Vagina (tissue), 2 donors: ENCODE data around the gene UBASH3B. TPM values are rescaled to one million over a fixed set of nuclear protein-coding genes. Genes with fewer than 3 reads are reported as not detected.
"Not testable (repeated sequence)": the region's sequence is repeated elsewhere in the genome, so short reads cannot be mapped to it uniquely, and the experiment has no call there.

Source experiments
- DNase-seq, 2 donors: peaks; one replicate each; pipeline ENCODE4 v3.0.0-alpha.2; 2017; ENCODE audit errors: extremely low spot score in 2 of 2
- H3K27ac ChIP-seq: fragments of 200-600 bp; sonication (generic); one replicate; pipeline ENCODE4 v1.5.1; 2019
- H3K27me3 ChIP-seq: fragments of 200-600 bp; sonication (generic); one replicate; pipeline ENCODE4 v1.5.1; 2019
- H3K36me3 ChIP-seq, 2 donors: fragments of 200-600 bp; sonication (generic); one replicate each; pipeline ENCODE4 v1.5.1; 2017 to 2019
- H3K4me1 ChIP-seq: fragments of 200-600 bp; sonication (generic); one replicate; pipeline ENCODE4 v1.5.1; 2019
- H3K4me3 ChIP-seq, 2 donors: fragments of 200-600 bp; sonication (generic); 1 replicate in 1 of 2; 2 replicates in 1 of 2; pipeline ENCODE4 v1.5.1; 2016 to 2019
- H3K9me3 ChIP-seq: fragments of 200-600 bp; sonication (generic); one replicate; pipeline ENCODE4 v1.5.1; 2019
- POLR2A ChIP-seq, 2 donors: fragments of 450-650 bp; IDR thresholded peaks; one replicate each; pipeline ENCODE4 v1.6.1; 2017; ENCODE audit warnings: antibody characterized with exemption in 2 of 2, mild to moderate bottlenecking in 2 of 2, moderate library complexity in 2 of 2
- POLR2AphosphoS5 ChIP-seq, 2 donors: sonication (generic); formaldehyde crosslinking; IDR thresholded peaks; one replicate each; pipeline ENCODE4 v1.9.0; 2017; ENCODE audit warnings: antibody characterized with exemption in 2 of 2, mild to moderate bottlenecking in 2 of 2, low read depth in 1 of 2; ENCODE audit not compliant: insufficient read depth in 1 of 2
- intact Hi-C: fragments of 100-400 bp; cut with DNase I; formaldehyde crosslinking; loops from one replicate; pipeline ENCODE4 v1.15.1; 2023
- small RNA-seq: library from RNA; depleted of rRNA; stranded (forward); fragments of <200 nt; gene quantifications from one replicate; pipeline ENCODE3, GENCODE V24; 2016
- total RNA-seq: library from RNA; depleted of rRNA; stranded (reverse); fragments of >200 nt; gene quantifications from one replicate; pipeline ENCODE4 v1.2.3, GENCODE V29; 2016
- TF ChIP-seq, protein P1 (sequence below), 3 experiments: fragments of 450-650 bp in 2 of 3; fragments of 200-600 bp in 1 of 3; sonication (generic) in 1 of 3; IDR thresholded peaks; one replicate each; pipeline ENCODE4 v1.5.1; 2017 to 2019; ENCODE audit warnings: antibody characterized with exemption in 3 of 3, mild to moderate bottlenecking in 2 of 3, moderate library complexity in 2 of 3

UBASH3B gene
- total RNA-seq, 1 donor from 2014 or later, result 2.2 TPM

DNA sequence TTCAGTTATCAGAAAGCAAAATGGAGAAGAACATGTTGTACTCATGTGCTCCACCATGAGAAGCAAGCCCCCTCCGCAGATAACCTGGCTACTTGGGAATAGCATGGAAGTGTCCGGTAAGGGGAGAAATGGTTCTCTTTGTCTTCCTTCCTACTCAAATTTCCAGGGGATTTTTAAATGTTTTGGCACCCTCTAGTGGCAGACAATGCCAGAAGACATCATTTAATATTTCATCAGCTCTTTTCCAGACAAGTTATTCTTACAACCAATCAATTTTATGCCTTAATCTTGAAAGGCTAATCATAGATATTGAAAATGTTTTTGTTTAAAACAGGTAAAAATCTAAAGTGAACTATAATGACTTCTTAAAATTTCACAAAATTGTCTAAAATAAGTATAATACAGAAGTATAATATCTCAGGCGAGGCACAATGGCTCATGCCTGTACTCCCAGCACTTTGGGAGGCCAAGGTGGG is 198.5 kb downstream of the UBASH3B start:
- no peak for TF ChIP-seq POLR2A (IDR thresholded peaks at IDR 0.05)
- peak in 1 of 2 donors; percentile 33 for TF ChIP-seq POLR2AphosphoS5 (IDR thresholded peaks at IDR 0.05; ENCODE audit: insufficient read depth in 1 of 2, low read depth in 1 of 2)
- TF ChIP-seq, protein P1, sequence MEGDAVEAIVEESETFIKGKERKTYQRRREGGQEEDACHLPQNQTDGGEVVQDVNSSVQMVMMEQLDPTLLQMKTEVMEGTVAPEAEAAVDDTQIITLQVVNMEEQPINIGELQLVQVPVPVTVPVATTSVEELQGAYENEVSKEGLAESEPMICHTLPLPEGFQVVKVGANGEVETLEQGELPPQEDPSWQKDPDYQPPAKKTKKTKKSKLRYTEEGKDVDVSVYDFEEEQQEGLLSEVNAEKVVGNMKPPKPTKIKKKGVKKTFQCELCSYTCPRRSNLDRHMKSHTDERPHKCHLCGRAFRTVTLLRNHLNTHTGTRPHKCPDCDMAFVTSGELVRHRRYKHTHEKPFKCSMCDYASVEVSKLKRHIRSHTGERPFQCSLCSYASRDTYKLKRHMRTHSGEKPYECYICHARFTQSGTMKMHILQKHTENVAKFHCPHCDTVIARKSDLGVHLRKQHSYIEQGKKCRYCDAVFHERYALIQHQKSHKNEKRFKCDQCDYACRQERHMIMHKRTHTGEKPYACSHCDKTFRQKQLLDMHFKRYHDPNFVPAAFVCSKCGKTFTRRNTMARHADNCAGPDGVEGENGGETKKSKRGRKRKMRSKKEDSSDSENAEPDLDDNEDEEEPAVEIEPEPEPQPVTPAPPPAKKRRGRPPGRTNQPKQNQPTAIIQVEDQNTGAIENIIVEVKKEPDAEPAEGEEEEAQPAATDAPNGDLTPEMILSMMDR (IDR thresholded peaks at IDR 0.05), result peak; percentile 36 to 66 (median 55)
- Histone ChIP-seq H3K27ac (no peak overlapping the region), H3K36me3 (no peaks in the 10 kb centered on the region), H3K4me1 (no peaks in the 10 kb centered on the region), H3K27me3 (no peaks in the 10 kb centered on the region), H3K9me3 (no peaks in the 10 kb centered on the region), H3K4me3 (no peak overlapping the region)
- DNase-seq, result no peak
- intact Hi-C loops, result loop anchor here (10.0 kb wide), 1 partner anchor 59 kb away; no protein-coding TSS in a partner anchor

DNA sequence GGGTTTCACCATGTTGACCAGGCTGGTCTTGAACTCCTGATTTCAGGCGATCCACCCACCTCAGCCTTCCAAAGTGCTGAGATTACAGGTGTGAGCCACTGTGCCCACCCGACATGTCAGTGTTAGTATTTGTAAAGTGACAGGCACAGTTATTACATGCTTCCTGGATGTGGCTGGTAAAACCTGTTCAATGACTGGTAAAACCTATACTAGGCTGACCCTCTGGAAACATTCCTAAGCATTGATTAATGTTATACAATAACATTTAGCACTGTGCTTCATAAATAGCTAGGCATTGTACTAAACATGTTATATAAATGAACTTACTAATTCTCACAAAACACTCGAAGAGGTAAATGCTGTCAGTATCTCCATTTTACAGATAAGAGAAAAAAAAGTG is 206.1 kb downstream of the UBASH3B start:
- intact Hi-C loops, result loop anchor here (10.0 kb wide), 1 partner anchor 163 kb away; no protein-coding TSS in a partner anchor
- H3K4me1 ChIP-seq, result no peaks in the 10 kb centered on the region
- H3K27ac ChIP-seq, result no peak overlapping the region
- no peaks in the 10 kb centered on the region for H3K9me3 ChIP-seq
- no peak overlapping the region for H3K4me3 ChIP-seq
- H3K36me3 ChIP-seq, result no peaks in the 10 kb centered on the region
- H3K27me3 ChIP-seq, result no peaks in the 10 kb centered on the region
- DNase-seq, result no peak
- TF ChIP-seq, protein P1 (IDR thresholded peaks at IDR 0.05), result no peak
- TF ChIP-seq POLR2A (IDR thresholded peaks at IDR 0.05) (no peak), POLR2AphosphoS5 (IDR thresholded peaks at IDR 0.05; ENCODE audit: insufficient read depth in 1 of 2, low read depth in 1 of 2) (no peak)

DNA sequence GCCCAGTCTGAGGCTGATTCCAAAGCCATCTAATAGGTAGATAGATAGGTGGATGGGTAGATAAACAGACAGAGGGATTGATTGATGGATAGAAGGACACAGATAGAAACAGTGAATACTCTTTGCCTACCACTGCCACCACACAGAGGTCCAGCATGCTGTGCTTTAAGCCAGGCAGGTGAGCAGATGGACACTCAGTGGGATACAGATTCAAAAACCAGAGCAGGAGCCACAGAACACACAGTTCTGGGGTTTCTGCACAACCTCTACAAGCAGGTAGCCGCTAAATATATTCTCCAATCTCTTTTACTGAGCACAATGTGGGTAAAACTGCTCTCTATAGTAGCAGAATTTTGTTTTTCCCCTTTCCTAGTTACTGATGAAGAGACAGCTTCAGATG is 206.6 kb downstream of the UBASH3B start:
- H3K36me3 ChIP-seq, result no peaks in the 10 kb centered on the region
- H3K27ac ChIP-seq, result no peak overlapping the region
- H3K9me3 ChIP-seq, result no peaks in the 10 kb centered on the region
- intact Hi-C loops, result loop anchor here (10.0 kb wide), 1 partner anchor 163 kb away; no protein-coding TSS in a partner anchor
- TF ChIP-seq POLR2AphosphoS5 (IDR thresholded peaks at IDR 0.05; ENCODE audit: insufficient read depth in 1 of 2, low read depth in 1 of 2), result no peak
- no peaks in the 10 kb centered on the region for H3K4me1 ChIP-seq
- no peak overlapping the region for H3K4me3 ChIP-seq
- no peak for DNase-seq
- H3K27me3 ChIP-seq, result no peaks in the 10 kb centered on the region

DNA sequence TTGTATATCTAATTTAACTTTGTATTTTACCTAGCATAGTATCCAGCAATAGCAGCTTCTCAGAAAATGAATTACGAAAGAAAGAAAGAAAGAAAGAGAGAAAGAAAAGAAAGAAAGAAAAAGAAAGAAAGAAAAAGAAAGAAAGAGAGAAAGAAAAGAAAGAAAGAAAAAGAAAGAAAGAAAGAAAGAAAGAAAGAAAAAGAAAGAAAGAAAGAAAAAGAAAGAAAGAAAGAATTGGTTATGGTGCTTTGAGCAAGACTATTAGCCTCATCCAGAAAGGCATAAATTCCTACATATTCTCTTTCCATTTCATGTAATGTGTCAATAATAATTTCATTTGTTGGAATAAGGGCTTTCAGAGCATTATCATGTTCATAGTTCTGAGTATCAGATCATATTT is 207.6 kb downstream of the UBASH3B start:
- H3K4me1 ChIP-seq, H3K4me3 ChIP-seq, H3K9me3 ChIP-seq, DNase-seq, H3K36me3 ChIP-seq, H3K27me3 ChIP-seq, H3K27ac ChIP-seq: not testable (repeated sequence)
- intact Hi-C loops, result loop anchor here (10.0 kb wide), 1 partner anchor 162 kb away; no protein-coding TSS in a partner anchor

DNA sequence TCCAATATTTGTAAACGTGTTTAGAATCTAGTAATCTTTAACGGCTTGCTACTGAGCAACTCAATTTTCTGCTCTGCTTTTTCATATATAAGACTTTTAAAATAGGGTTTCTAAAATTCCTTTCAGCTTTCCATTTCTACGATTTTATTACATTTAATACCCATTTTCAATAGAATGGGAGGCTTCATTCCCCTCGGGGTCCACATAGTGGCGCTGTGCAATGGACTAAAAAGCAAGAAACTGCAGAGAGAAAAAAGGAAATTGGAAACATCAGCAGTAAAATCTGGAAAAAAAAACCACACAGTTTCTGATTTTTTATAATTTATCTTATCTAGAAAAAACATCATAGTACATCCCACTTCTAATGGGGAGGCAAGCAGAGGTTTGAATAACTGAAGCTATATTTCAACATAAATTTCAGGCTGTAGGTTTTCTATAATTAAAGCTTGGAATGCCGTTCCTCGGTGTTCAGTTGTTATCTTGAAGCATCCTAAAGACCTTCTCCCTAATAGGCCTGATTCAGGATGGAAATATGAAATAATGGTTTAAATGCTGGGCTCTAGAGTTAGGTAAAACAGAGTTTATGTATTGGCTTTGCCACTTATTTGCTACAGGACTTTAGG is 208.3 kb downstream of the UBASH3B start:
- H3K27ac ChIP-seq, result no peak overlapping the region
- TF ChIP-seq, protein P1 (IDR thresholded peaks at IDR 0.05), result peak; percentile 45 to 58 (median 48)
- no peak for TF ChIP-seq POLR2AphosphoS5 (IDR thresholded peaks at IDR 0.05; ENCODE audit: insufficient read depth in 1 of 2, low read depth in 1 of 2)
- intact Hi-C loops, result loop anchor here (10.0 kb wide), 1 partner anchor 161 kb away; no protein-coding TSS in a partner anchor
- H3K27me3 ChIP-seq, result no peaks in the 10 kb centered on the region
- no peaks in the 10 kb centered on the region for H3K4me1 ChIP-seq
- no peaks in the 10 kb centered on the region for H3K36me3 ChIP-seq
- DNase-seq, result no peak
- no peaks in the 10 kb centered on the region for H3K9me3 ChIP-seq
- no peak overlapping the region for H3K4me3 ChIP-seq

Small RNAs within 50 kb of the gene (small RNA-seq; reads per million reads assigned to genes)
- not detected for gene RF01210

Other genes with a start within 250 kb of the UBASH3B start
- not detected for gene CRTAM, start 182.8 kb downstream of the UBASH3B start, total RNA-seq
- 7.6 TPM for gene JHY, start 227.0 kb downstream of the UBASH3B start, total RNA-seq